ENCODE measurements around the gene AKAP12. TPM values are rescaled to one million over a fixed set of nuclear protein-coding genes. Genes with fewer than 3 reads are reported as not detected.

AKAP12 gene
- total RNA-seq, 1 experiment from 2014 or later, result 90.0 TPM

DNA sequence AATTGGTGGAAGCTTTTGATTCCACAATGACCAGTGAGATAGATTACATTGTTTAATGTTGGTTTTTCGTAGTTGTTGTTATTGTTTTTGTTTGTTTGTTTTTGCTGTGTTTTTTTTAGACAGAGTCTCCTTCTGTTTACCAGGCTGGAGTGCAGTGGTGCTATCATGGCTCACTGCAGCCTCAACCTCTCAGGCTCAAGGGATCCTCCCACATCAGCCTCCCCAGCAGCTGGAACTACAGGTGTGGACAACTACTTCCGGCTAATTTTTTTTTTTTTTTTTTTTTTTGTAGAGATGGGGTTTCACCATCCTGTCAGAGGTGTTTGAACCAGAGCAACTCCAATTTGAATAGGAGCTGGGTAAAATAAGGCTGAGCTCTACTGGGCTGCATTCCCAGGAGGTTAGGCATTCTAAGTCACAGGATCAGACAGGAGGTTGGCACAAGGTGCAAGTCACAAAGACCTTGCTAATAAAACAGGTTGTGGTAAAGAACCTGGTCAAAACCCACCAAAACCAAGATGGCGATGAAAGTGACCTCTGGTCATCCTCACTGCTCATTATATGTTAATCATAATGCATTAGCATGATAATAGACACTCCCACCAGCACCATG lies 10.9 kb upstream of the AKAP12 start:
- Mint-ChIP-seq H3K36me3 (no peaks in the 10 kb centered on the region), H3K9me3 (no peaks in the 10 kb centered on the region), H3K4me3 (no peak overlapping the region), H3K27me3 (ENCODE audit: low read depth) (no peaks in the 10 kb centered on the region; the same call in 1 of the 2 replicates), H3K4me1 (peaks cover 17% of the 10 kb centered on the region), H3K27ac (peak overlapping the region; percentile 72; the same call in 1 of the 2 replicates)
- ChIA-PET CTCF (no interaction called here), POLR2A (interaction anchor here (0.7 to 1.1 kb wide), 3 partner anchors 11 to 176 kb away, joined by 3 to 6 read pairs (median 4); partner anchors contain the start of gene AKAP12)
- TF ChIP-seq, protein P1, sequence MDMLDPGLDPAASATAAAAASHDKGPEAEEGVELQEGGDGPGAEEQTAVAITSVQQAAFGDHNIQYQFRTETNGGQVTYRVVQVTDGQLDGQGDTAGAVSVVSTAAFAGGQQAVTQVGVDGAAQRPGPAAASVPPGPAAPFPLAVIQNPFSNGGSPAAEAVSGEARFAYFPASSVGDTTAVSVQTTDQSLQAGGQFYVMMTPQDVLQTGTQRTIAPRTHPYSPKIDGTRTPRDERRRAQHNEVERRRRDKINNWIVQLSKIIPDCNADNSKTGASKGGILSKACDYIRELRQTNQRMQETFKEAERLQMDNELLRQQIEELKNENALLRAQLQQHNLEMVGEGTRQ (CRISPR knock-in tag; IDR thresholded peaks at IDR 0.05), result no peak
- TF ChIP-seq ZNF317 (CRISPR knock-in tag; IDR thresholded peaks at IDR 0.05; ENCODE audit: borderline replicate concordance, low read depth) (no peak), PRRX2 (CRISPR knock-in tag; IDR thresholded peaks at IDR 0.05) (no peak), CREB1 (CRISPR knock-in tag; IDR thresholded peaks at IDR 0.05) (no peak), NR1H2 (CRISPR knock-in tag; IDR thresholded peaks at IDR 0.05) (no peak), ZNF396 (CRISPR knock-in tag; IDR thresholded peaks at IDR 0.05; ENCODE audit: borderline replicate concordance) (no peak), ESRRA (CRISPR knock-in tag; IDR thresholded peaks at IDR 0.05; ENCODE audit: borderline replicate concordance) (no peak), JUN (CRISPR knock-in tag; IDR thresholded peaks at IDR 0.05) (no peak), ZNF121 (CRISPR knock-in tag; IDR thresholded peaks at IDR 0.05) (no peak)
- TF ChIP-seq, protein P2, sequence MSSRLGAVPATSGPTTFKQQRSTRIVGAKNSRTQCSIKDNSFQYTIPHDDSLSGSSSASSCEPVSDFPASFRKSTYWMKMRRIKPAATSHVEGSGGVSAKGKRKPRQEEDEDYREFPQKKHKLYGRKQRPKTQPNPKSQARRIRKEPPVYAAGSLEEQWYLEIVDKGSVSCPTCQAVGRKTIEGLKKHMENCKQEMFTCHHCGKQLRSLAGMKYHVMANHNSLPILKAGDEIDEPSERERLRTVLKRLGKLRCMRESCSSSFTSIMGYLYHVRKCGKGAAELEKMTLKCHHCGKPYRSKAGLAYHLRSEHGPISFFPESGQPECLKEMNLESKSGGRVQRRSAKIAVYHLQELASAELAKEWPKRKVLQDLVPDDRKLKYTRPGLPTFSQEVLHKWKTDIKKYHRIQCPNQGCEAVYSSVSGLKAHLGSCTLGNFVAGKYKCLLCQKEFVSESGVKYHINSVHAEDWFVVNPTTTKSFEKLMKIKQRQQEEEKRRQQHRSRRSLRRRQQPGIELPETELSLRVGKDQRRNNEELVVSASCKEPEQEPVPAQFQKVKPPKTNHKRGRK (CRISPR knock-in tag; IDR thresholded peaks at IDR 0.05; ENCODE audit: borderline replicate concordance), result no peak
- TF ChIP-seq, protein P3, sequence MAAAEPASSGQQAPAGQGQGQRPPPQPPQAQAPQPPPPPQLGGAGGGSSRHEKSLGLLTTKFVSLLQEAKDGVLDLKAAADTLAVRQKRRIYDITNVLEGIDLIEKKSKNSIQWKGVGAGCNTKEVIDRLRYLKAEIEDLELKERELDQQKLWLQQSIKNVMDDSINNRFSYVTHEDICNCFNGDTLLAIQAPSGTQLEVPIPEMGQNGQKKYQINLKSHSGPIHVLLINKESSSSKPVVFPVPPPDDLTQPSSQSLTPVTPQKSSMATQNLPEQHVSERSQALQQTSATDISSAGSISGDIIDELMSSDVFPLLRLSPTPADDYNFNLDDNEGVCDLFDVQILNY (CRISPR knock-in tag; IDR thresholded peaks at IDR 0.05), result no peak
- TF ChIP-seq, protein P4, sequence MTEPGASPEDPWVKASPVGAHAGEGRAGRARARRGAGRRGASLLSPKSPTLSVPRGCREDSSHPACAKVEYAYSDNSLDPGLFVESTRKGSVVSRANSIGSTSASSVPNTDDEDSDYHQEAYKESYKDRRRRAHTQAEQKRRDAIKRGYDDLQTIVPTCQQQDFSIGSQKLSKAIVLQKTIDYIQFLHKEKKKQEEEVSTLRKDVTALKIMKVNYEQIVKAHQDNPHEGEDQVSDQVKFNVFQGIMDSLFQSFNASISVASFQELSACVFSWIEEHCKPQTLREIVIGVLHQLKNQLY (CRISPR knock-in tag; IDR thresholded peaks at IDR 0.05), result no peak
- ATAC-seq, result no peak
- no peak for DNase-seq (ENCODE audit: low spot score)

DNA sequence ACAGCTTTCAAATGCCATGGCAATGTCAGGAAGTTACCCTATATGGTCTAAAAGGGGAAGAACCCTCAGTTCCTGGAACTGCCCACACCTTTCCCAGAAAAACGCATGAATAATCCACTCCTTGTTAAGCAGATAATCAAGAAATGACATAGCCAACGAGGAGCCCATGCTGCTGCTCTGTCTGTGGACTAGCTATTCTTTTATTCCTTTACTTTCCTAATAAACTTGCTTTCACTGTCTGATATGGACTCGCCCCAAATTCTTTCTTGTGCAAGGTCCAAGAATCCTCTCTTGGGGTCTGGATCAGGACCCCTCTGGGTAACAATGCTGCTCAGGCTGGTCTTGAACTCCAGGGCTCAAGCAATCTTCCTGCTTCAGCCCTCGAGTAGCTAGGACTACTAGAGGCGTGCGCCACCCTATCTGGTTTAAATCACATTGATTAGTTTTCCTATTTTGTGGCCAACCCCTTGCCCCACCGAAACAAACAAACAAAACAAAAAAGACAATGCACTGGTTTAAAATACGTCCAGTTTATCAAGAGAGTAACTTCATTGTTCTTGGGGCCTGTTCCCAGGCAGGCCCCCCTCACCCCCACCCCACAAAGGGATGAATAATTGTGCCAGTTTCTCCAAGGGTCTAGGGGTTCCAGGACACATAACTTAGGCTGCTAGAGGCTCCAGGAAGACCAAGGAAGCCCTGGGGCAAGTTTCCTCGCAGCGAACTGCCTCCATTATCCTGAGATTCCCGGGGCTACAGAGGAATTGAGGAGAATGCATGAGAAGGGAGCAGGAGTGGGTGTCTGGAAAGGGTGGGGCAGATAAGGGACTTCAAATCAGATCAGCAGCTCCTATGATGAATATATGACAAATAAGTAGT lies 10.1 kb upstream of the AKAP12 start:
- Mint-ChIP-seq H3K9me3 (no peaks in the 10 kb centered on the region), H3K4me3 (no peak overlapping the region), H3K27ac (no peak overlapping the region; the same call in 1 of the 2 replicates), H3K27me3 (ENCODE audit: low read depth) (no peaks in the 10 kb centered on the region), H3K36me3 (no peaks in the 10 kb centered on the region), H3K4me1 (peaks cover 17% of the 10 kb centered on the region)
- no peak for DNase-seq (ENCODE audit: low spot score)
- ATAC-seq, result peak; percentile 56
- ChIA-PET POLR2A (interaction anchor here (0.7 to 1.1 kb wide), 3 partner anchors 10 to 177 kb away, joined by 3 to 6 read pairs (median 4); partner anchors contain the start of gene AKAP12), CTCF (no interaction called here)
- TF ChIP-seq SMAD3 (CRISPR knock-in tag; IDR thresholded peaks at IDR 0.05; ENCODE audit: borderline replicate concordance) (no peak), CBFB (CRISPR knock-in tag; IDR thresholded peaks at IDR 0.05; ENCODE audit: low read depth) (no peak), CREM (CRISPR knock-in tag; IDR thresholded peaks at IDR 0.05) (no peak), TEAD4 (CRISPR knock-in tag; IDR thresholded peaks at IDR 0.05) (no peak), ZNF263 (CRISPR knock-in tag; IDR thresholded peaks at IDR 0.05; ENCODE audit: low read depth) (no peak), SP1 (CRISPR knock-in tag; conservative IDR thresholded peaks at IDR 0.05) (no peak), JUN (CRISPR knock-in tag; IDR thresholded peaks at IDR 0.05) (no peak), GABPB1 (CRISPR knock-in tag; IDR thresholded peaks at IDR 0.05) (no peak), ATF1 (CRISPR knock-in tag; IDR thresholded peaks at IDR 0.05) (no peak)
- TF ChIP-seq, protein P5, sequence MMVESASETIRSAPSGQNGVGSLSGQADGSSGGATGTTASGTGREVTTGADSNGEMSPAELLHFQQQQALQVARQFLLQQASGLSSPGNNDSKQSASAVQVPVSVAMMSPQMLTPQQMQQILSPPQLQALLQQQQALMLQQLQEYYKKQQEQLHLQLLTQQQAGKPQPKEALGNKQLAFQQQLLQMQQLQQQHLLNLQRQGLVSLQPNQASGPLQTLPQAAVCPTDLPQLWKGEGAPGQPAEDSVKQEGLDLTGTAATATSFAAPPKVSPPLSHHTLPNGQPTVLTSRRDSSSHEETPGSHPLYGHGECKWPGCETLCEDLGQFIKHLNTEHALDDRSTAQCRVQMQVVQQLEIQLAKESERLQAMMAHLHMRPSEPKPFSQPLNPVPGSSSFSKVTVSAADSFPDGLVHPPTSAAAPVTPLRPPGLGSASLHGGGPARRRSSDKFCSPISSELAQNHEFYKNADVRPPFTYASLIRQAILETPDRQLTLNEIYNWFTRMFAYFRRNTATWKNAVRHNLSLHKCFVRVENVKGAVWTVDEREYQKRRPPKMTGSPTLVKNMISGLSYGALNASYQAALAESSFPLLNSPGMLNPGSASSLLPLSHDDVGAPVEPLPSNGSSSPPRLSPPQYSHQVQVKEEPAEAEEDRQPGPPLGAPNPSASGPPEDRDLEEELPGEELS (CRISPR knock-in tag; IDR thresholded peaks at IDR 0.05), result no peak
- TF ChIP-seq, protein P6, sequence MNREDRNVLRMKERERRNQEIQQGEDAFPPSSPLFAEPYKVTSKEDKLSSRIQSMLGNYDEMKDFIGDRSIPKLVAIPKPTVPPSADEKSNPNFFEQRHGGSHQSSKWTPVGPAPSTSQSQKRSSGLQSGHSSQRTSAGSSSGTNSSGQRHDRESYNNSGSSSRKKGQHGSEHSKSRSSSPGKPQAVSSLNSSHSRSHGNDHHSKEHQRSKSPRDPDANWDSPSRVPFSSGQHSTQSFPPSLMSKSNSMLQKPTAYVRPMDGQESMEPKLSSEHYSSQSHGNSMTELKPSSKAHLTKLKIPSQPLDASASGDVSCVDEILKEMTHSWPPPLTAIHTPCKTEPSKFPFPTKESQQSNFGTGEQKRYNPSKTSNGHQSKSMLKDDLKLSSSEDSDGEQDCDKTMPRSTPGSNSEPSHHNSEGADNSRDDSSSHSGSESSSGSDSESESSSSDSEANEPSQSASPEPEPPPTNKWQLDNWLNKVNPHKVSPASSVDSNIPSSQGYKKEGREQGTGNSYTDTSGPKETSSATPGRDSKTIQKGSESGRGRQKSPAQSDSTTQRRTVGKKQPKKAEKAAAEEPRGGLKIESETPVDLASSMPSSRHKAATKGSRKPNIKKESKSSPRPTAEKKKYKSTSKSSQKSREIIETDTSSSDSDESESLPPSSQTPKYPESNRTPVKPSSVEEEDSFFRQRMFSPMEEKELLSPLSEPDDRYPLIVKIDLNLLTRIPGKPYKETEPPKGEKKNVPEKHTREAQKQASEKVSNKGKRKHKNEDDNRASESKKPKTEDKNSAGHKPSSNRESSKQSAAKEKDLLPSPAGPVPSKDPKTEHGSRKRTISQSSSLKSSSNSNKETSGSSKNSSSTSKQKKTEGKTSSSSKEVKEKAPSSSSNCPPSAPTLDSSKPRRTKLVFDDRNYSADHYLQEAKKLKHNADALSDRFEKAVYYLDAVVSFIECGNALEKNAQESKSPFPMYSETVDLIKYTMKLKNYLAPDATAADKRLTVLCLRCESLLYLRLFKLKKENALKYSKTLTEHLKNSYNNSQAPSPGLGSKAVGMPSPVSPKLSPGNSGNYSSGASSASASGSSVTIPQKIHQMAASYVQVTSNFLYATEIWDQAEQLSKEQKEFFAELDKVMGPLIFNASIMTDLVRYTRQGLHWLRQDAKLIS (CRISPR knock-in tag; IDR thresholded peaks at IDR 0.05; ENCODE audit: borderline replicate concordance), result no peak

Data from WTC11 (cell line).